Left hindlimb (tissue), 1 donor: Measurements from ENCODE around the gene ERN1.

Experiments used
- DNase-seq: peaks from one replicate; pipeline ENCODE4 v3.0.0-alpha.2; 2018

The ERN1 gene

DNA sequence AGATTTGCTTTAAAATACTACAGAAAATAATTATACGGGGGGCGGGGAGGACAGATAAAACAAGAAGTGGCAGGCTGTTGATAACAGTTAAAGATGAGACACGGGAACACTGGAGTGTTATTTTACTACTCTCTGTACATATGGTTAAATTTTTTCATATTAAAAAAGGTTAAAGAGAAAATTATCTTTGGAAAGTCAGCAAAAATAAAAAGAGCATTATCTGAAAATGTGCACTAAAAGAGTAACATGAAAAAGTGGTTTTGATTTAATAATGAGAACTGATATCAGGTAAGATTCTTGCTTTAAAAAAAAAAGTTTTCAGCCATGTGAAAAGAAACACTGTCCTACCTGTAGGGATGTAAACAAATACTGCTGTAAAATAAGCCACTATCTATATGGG is 46.9 kb downstream of the ERN1 start:
- no peak for DNase-seq

- no peak for DNase-seq
Measured at GRCh38 chr17:64081802-64082799, 47.8 kb downstream of the ERN1 start.

- DNase-seq = no peak
Measured at GRCh38 chr17:64080174-64080618, 49.7 kb downstream of the ERN1 start.

GRCh38 chr17:64077379-64077778 is 52.6 kb downstream of the ERN1 start:
- no peak for DNase-seq

GRCh38 chr17:64075913-64076312 is 54.0 kb downstream of the ERN1 start:
- DNase-seq = no peak

DNA sequence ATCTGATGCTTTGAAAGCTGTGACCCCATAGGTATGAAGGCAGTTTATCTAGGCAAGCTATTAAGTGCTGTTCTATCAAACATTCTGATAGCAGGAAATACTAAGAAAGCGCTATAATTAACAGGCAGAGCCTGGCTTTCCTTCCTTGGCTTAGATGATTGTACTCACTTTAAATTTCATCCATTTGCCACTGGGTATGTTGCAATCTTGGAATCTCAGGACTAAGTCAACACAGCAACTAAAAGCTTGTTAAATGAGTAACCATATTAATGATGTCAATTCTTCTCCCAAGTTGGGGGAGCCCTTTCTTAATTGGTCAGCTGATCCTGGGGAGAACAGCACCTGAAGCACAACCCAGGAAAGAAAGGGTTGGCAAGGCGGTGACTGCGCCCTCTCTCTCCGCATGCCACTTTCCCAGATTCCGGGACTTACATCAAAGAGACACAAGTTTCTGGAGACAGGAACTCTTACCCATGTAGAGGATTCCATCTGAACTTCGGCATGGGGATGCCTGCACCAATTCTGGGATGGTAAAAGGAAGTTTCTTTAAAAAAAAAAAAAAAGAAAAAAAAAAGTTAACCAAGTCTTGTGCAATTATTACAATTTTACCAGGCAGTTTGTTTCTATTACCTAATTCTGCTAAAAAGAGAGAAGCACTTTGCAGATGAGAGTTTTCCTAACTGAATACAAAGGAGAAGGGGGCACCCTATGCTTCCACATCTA is 55.1 kb downstream of the ERN1 start:
- DNase-seq = no peak

DNA sequence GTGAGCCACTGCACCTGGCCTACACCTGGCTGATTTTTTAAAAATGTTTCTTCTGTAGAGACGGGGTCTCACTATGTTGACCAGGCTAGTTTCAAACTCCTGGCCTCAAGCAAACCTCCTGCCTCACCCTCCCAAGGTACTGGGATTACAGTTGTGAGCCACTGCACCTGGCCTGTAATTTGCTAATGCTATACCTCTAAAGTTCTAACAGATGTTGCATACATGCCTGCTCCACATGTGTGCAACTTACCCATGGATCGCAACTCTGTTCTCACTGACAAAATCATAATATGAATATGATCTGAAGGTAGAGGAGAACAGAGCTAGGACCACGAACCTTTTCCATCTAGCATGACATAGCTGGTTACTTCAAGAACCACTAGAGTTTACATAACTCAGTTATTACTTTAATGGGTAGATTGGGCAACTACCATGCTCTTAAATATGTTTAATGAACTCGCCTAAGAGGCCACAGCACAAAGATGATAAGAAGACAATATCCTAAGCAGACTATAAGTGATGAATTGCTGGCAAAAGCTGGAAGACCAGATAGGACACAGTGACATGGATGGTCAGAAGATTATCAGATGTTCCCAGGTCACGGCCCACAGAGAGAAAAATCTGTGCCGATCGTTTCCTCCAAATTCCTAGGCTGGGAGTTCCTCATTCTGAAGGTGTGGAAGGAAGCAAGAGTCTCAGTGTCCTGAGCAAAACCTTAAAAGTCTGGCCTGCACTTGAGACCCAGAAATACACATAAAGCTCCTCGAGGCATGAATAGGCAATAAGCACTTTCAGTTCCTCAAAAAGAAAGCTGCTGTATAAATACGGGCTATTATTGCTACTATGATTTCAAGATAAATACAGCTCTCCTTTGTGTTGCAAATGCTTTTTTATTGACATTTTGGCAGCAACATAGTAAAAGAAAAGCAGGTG is 55.9 kb downstream of the ERN1 start:
- no peak for DNase-seq

- no peak for DNase-seq
Measured at GRCh38 chr17:64071111-64071510, 58.8 kb downstream of the ERN1 start.

- DNase-seq = no peak
Measured at GRCh38 chr17:64070213-64070612, 59.7 kb downstream of the ERN1 start.

- no peak for DNase-seq
Measured at GRCh38 chr17:64069143-64069542, 60.8 kb downstream of the ERN1 start.

- DNase-seq = no peak
Measured at GRCh38 chr17:64067657-64068056, 62.3 kb downstream of the ERN1 start.

DNA sequence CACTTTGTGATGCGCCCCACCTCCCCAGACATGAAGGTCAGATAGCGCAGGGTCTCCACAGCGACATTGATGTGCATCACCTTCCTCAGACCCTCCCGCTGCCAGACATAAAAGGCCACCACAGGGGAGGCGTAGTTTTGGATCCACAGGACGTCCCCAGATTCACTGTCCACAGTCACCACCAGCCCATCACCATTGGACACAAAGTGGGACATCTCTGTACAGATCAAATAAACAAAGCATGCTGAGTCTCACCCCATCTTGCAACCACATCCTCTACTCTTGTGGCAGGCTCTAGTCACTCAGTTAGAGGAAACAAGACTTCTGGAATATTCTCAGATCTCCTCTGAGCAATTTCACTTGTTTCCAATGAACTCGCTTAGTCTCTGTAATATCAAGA is 63.2 kb downstream of the ERN1 start:
- no peak for DNase-seq

GRCh38 chr17:64065161-64065560 is 64.8 kb downstream of the ERN1 start:
- DNase-seq = no peak

DNA sequence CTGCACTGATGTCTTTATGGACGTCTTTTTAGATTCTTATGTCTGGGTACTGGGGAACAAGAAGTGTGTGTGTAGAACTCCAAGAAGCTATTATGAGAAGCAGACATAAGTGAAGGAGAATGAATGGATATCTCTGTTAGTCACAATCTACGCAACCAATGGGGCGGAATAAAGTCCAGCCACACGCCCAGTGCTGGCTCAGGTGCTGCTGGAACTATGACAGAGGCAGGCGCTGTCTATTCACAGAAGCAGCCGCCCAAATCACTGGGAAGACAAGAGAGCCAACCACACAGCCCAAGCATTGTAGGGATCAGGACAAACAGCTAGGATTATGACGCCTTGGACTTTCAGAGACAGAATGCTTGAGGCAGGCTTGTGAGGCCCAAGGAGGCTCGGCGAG is 65.6 kb downstream of the ERN1 start:
- no peak for DNase-seq

DNA sequence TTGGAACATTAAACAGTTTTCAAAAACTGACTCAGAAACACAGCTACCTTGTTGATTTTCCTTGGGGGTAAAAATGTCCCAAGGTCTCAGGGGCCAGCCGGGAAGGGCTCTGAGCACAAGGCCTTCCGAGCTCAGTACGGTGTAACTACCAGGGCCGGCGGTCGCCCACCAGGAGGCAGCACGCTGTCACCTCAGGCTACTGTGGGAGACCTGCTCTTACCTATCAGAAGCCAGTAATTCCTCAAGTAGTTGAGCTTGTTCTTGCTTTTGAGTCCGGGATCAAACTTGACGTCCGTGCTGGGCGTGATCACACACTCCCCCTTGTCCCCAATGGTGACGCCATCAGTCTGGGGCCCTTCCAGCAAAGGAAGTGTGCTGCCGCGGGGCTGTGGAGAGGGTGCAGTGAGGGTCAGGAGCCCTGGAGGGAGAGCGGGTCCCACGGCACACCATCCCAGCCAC is 66.1 kb downstream of the ERN1 start:
- DNase-seq = peak; percentile 44

- DNase-seq = no peak
Measured at GRCh38 chr17:64063088-64063487, 66.9 kb downstream of the ERN1 start.

DNA sequence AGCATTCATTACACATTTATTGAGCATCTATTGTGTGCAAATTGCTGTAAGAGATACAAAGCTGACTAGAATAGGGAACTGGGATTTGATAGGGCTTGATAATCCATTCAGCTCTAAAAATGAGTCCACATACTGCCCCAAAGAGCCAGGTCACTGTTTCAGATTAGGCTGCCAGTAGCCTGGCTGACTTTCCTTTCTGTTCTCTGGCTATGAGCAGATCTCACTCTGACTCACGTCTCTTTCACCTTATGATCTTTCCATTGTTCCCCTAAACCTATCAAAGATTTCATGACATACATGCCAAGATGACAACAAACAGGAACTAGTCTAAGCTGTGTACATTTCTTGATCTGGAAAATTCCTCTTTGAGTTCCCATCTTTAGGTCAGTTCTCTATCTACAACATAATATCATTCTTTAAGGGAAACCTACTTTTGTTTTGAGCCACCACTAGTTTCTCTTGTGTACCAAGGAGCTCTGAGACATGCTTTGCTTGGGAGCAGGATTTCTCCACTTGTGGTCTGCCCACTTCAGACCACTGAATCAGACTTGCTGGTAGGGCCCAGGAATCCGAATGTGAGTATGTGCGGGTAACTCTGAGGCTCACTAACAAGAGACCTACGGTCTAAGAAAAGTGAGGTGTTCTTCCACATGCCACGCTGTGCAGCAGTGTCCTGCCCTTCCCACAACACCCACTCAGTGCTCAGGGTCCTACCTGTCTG is 68.6 kb downstream of the ERN1 start:
- DNase-seq = no peak

DNA sequence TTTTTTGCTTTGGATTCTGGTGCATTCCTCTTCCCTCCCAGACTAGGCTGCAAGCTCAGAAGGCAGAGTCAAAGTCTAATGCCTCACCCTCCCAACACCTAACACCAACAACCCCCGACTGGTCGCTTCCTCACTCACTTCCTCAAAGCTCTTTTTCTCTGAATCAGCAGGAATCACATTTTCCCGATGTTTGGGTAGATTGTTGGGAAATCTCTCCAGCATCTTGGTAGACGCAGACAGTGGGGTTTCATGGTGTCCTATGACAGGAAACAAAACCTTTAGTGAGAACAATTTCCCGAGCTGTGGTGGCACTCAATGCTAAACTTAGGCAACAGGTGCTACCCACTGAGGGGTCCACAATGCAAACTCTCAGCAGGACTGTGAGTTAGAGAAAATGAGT is 69.6 kb downstream of the ERN1 start:
- DNase-seq = no peak

- no peak for DNase-seq
Measured at GRCh38 chr17:64059756-64060155, 70.2 kb downstream of the ERN1 start.

DNA sequence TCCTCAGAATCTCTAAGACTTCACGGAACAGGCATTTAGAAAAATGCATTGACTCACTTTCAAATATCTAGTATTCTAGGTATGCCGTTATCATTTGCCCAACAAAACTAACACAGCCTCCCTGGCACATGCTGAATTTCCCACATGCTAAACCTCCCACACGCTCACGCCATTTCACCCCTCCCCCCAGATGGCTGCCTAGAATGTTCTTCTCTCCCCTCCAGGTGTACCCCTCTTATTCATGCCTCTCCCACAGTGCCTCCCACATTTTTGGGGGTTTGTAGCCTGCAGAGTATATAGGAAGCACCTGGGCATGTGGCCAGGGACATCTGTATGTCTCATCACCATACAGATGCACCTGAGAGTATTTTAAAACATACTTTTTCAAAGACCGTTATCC is 71.3 kb downstream of the ERN1 start:
- DNase-seq = no peak

- no peak for DNase-seq
Measured at GRCh38 chr17:64057701-64058263, 72.2 kb downstream of the ERN1 start.
